HG02588 (cell line): ENCODE measurements around the gene ZFP57.
"Not testable (repeated sequence)": the region's sequence is repeated elsewhere in the genome, so short reads cannot be mapped to it uniquely, and the experiment has no call there.

Source experiments
- ATAC-seq: cut with Tn5 transposase; IDR thresholded peaks from one replicate; pipeline ENCODE4 v1.9.1; 2021; ENCODE audit warnings: mild to moderate bottlenecking, moderate library complexity; ENCODE audit not compliant: unreplicated experiment

Gene ZFP57

DNA sequence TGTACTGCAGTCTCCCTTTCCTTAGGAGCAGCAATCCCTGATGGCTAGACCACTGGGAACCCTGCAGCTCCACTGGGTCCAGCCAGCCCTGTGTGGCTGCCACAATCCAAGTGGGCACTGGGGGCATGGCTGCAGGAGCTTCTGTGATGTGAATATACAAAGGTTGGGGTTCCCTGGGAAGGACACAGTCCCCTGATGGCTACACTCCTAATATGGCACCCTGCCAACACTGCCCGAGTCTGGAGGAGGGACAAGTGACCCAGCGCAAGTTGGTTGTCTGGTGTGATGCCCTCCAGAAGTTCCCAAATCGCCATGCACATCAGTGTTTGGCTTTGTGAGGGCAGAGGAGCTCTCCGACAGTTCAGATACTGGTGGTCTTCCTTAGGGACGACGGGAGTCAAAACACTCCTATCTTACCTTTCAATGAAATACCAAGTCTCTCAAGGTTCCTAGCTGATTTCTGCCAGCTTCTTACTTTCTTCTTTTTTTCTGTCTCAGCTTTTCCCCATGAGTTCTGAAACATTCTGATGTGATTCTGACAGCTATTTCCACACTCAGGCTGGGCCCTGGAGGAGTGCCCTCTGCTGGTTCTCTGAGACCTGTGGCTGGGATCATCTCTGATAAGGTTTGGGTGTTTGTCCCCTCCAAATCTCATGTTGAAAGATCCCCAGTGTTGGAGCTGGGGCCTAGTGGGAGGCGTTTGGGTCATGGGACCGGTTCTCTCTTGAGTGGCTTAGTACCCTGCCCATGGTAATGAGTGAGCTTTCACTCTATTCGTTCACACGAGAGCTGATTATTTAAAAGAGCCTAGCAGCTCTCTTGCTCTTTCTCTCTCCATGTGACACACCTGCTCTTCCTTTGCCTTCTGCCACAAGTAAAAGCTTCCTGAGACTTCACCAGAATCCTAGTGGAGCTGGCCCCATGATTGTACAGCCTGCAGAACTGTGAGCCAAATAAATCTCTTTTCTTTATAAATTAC is 15.5 kb upstream of the ZFP57 start:
- ATAC-seq: no peak

DNA sequence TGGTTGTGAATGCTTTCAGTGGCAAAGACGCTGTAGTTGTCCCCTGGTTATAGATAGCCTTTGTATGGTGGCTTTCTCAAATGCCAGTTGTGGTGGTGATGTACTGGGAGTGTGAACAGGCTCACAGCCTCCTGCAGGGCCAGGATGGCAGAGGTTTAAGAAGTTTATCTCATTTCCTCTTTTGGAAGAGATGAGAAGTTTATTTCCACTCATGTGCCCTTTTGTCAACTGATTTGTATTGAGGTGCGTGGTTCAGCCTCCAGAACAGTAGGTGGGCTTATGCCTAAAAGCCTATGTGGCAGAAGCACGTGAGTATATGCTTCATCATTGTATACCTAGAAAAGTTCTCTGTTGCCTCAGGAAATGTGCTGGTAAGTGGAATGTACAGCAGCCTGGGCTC is 13.7 kb upstream of the ZFP57 start:
- no peak for ATAC-seq

DNA sequence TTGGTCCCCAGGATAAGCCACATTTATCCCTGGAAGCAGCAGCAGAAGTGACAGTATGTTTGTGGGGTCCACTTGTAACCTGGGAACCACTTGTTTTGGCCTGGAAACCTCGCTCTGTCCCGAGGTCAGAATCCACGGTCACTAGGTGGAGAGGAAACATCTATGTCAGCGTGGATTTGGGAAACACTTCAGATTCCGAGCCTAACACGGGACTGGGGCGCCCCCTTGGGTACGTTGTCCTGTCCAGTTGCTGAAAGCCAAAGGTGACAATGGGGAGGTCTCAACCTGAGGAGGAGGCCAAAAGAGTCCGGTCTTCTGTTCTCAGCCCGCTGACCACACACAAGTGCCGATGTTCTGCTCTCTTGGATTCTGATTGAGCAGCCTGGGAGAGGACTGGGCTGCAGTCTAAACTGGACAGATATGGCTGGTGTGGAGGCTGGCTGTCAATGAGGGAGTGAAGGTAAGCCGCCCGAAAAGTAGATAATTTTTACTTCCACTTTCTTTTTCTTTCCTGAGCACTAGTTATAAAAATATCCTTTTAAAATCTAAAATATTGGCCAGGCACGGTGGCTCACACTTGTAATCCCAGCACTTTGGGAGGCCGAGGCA is 4.9 kb upstream of the ZFP57 start:
- ATAC-seq: no peak

DNA sequence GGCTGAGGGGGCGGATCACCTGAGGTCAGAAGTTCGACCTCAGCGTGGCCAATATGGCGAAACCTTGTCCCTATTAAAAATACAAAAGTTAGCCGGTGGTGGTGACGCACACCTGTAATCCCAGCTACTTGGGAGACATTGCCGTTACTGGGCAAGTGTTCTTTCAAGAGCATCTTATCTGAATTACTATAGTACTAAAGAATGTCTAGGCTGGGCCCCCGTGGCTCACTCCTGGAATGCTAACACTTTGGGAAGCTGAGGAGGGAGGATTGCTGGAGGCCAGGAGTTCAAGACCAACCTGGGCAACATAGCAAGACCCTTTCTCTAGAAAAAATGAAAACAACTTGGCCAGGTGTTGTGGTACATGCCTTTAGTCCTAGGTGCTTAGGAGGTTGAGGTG is 859 bp upstream of the ZFP57 start:
- ATAC-seq: no peak

DNA sequence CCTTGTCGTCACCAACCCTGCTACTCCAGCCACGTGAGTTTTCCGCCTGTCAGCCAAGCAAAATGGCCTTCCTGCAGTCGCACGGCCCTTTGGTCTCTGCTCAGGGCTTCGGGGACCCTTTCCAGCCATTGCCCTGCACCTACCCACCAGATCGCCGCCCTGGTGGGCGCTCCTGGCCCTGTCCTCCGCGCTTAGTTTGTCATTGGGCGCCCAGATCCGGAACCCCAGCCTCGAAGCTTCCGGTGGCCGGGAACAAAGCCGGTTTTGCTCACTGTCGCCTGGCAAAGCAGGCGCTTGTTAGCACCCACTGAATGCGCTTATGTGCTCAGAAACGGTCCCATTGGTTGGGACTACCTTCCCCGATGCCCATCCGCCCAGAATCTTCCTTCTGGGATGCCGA is 536 bp downstream of the ZFP57 start:
- no peak for ATAC-seq

DNA sequence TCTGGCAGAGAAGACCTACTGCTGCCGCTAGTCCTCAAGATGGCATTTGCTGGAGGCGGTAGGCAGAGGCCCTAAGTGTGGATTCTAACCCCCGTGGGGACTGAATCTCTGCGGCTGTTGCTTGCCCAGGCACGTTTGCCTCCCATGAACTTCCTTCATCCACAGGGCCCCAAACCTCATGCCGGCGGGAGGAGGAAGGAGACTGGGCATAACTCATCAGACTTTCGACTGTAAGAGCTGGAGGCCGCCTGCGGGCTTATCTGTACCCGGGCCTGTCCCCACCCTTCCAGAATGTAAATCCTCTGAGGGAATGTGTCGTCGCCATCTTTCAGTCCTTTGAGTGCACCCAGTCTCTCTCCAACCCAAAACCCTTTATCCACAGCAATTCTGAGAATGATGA is 990 bp downstream of the ZFP57 start:
- ATAC-seq: no peak

DNA sequence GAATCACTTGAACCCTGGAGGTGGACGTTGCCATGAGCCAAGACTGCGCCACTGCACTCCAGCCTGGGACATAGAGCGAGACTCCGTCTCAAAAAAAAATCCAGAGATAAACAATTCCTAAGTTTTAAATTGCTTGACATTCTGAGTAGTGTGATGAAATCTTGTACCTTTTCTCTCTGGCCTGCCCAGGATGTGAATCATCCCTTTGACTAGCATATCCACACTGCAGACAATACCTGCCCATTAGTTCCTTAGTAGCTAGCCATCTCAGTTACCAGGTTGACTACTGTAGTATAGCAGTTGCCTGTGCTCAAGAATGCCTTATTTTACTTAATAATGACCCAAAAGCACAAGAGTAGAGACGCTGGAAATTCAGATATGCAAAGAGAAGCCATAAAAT is 2.8 kb downstream of the ZFP57 start:
- no peak for ATAC-seq

DNA sequence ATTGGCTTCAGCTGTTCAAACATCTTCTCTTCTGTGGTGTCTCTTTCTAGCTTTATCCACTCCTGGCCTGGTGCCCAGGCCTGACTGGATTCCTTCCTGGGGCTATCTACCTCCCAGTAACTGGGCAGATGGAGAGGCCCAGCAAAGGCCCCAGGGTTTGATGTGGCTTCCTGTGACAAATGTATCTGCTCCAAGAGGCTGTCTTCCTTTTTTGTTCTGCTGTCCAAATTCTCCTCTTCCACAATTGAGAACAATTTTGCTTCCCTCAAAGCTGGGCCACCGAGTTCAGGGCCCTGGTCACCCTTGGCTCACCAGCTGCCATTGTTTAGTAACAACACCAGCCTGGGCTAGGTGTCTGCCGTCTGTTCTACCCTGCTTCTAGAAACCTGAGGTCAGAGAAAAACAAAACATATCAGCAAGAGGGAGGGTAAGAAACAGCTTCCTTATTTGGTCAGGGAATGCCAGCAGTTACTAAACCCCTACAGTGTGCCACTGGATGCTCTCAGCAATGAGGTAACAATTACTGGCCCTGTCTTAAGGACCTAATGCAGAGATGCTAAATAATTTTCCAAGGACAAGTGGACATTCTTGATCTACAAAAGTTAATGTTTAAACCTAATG is 3.9 kb downstream of the ZFP57 start:
- ATAC-seq: no peak

DNA sequence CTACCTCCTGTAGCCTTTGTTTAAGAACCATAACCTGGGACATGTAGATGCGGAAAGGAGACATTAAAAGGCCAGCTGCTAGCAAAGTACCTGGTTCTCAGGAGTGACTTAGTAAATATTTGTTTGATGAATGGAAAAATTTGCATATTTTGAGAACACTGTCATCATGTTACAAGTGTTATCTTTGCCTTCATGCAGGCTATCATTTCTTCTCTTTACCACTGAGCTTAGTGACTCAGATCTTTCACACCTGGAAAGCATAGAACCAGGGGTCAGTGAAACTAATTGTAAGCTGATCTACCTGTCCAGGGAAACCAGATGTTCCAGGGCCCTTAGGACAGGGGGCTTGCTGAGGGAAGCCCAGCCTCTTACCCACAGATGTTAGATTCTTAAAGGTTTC is 5.4 kb downstream of the ZFP57 start:
- no peak for ATAC-seq

DNA sequence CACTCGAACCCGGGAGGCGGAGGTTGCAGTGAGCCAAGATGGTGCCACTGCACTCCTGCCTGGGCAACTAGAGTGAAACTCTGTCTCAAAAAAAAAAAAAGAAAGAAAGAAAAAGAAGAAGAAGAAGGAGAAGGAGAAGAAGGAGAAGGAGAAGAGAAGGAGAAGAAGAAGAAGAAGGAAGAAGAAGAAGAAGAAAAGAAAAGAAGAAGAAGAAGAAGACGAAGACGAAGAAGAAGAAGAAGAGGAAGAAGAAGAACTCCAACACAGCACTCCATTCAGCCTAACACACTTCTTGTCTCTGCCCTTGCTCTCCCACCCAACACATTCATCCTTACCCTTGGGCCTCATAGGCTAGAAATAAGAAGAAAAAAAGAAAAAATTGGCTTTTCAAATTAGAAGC is 6.9 kb downstream of the ZFP57 start:
- ATAC-seq: no peak

DNA sequence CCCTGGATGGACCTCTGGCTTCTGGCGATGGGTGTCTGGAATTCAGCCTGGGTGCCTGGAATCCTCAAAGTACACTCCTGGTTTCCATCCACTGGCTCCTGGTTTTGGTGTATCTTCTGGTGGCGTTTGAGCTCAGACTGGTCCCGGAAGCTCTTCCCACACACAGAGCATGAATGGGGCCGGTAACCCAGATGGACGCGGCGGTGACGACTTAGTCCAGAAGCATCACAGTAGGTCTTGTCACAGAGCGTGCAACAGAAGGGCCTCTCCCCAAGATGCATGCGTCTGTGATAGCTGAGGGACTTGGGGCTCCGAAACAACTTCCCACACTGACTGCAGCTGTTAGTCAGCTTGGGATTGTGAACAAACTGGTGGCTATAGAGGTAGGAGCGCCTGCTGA is 7.8 kb downstream of the ZFP57 start:
- no peak for ATAC-seq

DNA sequence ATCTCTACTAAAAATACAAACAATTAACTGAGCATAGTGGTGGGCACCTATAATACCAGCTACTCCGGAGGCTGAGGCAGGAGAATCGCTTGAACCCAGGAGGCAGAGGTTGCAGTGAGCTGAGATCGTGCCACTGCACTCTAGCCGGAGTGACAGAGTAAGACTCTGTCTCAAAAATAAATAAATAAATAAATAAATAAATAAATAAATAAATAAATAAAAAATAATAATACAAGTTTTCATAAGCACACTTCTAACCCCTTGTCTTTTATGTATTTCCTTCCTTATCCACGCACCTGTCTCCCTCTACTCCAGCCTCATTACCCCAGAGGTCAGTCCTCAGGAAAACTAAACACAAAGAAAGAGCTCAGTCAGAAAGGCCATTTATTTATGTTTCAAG is 8.8 kb downstream of the ZFP57 start:
- ATAC-seq: not testable (repeated sequence)

DNA sequence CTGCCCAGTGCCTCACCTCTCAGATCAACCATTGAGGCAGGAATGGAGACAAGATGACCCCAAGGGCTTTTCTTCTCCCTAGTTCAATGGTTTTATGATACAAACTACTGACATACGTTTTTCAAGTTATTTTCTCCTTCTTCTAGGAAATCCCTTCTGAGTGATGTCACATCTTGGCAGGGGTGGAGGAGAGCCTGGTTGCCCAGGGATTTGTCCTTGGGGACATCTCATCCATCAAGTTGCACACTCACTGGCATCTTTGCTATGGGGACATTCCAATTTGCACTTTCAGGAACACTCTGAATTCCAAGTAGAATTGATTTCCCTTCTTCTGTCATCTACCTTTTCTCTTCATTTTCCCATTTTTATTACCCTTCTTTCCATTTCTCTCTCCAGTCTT is 9.9 kb downstream of the ZFP57 start:
- ATAC-seq: no peak

DNA sequence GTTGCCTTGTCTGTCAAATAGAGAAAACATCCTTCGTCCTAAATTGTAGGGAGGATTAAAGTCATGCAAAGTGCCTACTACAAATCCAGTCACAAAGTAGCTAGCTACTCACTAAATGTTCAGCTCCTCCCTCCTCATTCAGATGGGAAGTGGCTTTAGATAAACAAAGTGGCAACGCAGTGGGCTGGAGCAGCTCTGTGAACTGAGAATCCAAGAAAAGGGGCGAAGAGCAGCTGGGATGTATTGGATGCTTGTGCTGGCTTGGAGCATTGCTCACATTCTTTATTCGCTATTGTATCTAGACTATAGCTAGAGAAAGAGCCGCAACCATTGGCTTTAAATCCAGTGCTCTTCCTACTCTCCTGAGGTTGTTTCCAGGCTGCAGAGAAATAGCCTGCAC is 13.8 kb downstream of the ZFP57 start:
- ATAC-seq: no peak

DNA sequence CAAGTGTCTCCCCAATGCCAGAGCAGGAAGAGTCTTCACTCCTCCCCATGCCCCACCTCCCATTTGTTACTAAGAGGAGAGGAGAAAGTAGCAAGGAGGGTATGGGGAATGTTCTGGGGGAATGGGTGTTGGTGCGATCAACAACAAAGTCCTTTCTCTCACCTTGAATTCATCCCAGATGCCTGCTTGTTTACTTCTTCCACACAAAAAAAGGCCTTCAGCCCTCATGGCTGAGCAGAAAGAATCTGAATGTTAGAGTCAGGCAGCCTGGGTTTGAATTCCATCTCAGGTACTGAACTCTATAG is 14.2 kb downstream of the ZFP57 start:
- ATAC-seq: no peak

DNA sequence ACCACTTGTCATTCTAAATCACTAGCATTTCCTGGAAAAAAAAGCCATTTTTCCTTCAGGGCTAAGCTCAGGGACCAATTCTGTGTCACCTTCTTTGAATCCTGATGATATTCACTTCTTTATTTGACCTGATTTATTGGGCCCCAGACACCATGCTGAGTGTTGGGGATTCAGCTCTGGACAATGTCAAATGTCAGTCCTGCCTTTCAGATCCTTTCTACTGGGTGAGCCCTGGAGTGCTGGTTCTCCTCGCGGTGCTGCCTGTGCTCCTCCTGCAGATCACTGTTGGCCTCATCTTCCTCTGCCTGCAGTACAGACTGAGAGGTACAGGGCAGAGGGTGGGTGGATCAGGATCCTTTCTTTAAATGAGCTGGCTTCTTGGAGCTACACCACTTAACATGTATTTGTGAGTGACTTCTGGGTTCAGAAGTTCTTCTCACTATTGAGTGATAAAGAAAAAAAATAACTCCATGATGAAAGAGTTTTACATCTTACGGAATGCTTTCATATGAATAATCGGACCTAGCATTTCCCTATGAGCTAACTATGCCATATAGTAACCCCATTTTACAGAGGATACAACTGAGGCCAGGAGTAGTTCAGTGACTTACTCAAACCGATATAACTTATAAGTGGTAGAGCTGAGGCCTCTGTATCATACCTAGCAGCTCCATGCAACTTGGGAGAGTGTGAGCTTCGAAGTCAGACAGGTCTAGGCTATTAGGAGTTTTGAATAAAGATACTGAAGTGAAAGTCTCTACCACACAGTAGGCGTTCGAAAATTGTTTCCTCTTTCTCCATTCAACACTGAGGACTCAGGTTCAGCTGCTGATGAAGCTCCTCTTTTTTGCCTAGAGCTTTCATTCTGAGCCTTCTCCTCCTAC is 14.8 kb downstream of the ZFP57 start:
- no peak for ATAC-seq

DNA sequence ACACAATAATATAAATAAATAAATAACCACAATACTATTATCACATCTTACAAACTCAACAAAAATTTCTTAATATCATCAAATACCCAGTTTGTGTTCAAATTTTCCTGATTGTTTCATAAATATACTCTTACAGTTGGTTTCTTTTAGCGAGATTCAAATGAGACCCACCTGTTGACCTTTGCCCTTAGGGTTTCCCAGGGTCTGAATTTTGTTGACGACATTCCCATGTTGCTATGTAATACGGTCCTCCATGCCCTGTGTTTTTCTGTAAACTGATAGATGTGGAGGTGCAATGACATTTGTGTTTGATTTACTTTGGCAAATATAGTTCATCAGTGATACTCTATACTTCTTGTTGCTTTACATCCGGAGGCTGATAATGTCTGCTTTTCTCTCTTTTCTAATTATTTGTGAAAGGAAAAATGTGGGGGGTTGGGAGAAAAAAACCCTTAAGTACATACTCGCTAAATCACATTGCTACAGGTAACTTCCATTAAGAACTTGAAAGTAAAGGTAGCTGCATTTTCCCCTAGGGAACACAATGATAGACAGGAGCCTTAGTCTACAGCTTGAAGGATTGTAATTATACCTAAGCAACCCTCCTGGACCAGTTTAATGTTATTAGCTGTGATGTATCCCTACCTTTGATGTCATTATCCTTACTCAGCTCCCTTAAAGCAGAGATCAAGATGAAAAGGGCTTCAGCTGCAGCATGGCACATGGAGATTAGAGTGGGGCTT is 17.5 kb downstream of the ZFP57 start:
- ATAC-seq: no peak

DNA sequence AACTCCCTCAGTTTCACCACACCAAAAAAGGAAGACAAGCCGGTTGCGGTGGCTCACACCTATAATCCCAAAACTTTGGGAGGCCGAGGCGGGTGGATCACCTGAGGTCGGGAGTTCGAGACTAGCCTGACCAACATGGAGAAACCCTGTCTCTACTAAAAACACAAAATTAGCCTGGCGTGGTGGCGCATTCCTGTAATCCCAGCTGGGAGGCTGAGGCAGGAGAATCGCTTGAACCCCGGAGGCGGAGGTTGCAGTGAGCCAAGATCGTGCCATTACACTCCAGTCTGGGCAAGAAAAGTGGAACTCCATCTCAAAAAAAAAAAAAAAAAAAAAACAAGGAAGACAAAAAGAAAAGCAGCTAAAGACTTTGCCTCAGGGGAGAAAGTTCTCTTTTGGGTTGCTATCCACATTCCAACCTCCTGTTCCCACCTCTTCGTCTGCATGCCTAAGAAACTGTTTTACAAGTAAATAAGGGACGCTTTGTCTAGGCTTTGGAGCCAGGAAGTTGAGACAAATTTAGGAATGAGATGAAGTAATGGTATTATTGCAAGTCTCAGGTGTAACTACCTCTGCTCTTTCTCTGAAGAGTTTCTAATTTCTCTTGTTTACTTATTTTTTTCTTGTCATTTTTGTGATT is 19.3 kb downstream of the ZFP57 start:
- ATAC-seq: not testable (repeated sequence)

DNA sequence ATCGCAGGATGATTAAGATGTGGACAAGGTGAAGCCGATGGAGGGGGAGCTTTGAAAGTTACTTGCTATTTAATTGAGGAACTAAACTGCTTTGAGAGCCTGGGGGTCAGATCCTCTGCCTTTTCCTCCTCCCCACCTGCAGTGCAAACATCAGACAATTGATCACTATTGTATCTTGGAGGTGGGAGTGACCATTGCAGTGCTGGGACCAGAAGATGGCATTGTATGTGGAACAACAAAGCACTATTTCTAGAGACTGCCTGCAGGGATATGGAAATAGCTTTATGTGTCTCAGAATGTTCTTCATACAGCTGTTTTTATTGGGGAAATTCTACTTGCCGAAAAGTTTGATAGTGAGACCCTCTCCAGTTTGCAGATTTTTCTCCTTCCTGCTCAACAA is 19.9 kb downstream of the ZFP57 start:
- ATAC-seq: no peak

DNA sequence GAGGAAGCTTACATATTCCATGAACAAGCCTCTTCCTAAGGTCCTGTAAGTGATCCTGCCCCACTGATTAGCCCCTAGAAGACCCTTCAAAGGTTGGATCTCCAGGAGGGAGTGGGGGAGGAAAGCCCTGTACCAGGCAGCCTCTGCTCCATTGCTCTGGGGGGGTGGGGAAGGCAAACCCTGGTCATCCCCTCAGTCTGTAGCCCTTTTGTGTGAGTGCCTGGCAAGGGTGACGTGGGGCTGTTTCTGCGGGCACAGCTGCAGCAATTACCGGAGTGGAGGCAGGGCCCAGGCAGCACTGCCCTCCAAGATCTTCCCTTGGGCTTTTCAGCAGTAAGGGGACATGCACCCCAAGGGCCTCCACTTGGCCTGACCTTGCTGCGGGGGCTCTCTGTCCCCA is 24.2 kb downstream of the ZFP57 start, which contains the start of gene MOG:
Gene MOG (plus strand): TSS at position 295 of the 400 bp plus-strand sequence. CDS start 118 bp downstream, outside the sequence.
- ATAC-seq: no peak
